ACHN (cell line): Measurements from ENCODE around the gene SRPK2.
"Not testable (repeated sequence)": the region's sequence is repeated elsewhere in the genome, so short reads cannot be mapped to it uniquely, and the experiment has no call there.

Experiments used
- DNase-seq: peaks from one replicate; pipeline ENCODE4 v3.0.0-alpha.2; 2015
- in situ Hi-C: cut with HindIII; loops from 2 replicates; pipeline ENCODE4 v1.10.0; 2017; ENCODE audit warnings: low sequenced_read_pairs, low pct_ligation_motif_present, low pct_unique_long_range_greater_than_20kb

Gene SRPK2

DNA sequence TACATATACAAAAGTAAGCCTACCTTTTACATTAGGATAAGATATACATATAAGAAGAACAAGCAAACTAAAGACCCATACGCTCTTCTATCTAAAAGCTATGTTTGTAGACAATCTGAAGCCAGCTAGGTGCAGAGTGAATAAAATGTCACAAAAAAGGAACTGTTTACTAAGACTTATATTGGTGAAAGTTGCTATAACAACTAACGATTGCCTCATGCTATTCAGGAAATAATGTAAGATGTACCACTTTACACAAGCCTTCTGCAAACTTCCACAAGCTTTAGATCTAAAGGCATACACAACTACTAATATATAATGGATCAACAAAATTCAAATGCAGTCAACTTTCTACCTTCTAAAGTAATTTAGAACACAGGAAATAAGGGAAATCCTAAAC lies 175.1 kb downstream of the SRPK2 start:
- in situ Hi-C loops, result no loop called here
- DNase-seq, result no peak

- in situ Hi-C loops, result no loop called here
- no peak for DNase-seq
Measured at GRCh38 chr7:105212212-105212611, 176.5 kb downstream of the SRPK2 start.

DNA sequence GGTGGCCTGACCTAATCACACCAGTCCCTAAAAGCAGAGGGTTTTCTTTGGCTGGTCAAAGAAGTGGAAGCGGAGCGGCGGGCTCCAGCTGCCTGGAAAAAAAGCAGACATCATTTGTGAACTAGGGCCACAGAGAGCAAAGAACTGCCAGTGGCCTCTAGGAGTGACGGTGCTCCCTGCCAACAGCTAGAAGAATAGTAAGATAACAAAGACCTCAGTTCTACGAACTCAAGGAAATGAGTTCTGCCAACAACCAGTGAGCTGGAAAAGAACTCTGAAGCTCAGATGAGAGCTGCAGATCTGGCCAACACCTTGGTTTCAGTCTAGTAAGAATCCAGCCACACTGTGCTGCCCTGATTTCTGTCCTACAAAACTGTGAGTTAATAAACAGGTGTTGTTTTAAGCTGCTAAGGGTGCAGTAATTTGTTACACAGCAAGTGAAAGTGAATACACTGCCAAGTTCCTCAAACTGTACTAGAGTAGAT lies 178.0 kb downstream of the SRPK2 start:
- no peak for DNase-seq
- in situ Hi-C loops, result no loop called here

- in situ Hi-C loops, result no loop called here
- no peak for DNase-seq
Measured at GRCh38 chr7:105209870-105210269, 178.9 kb downstream of the SRPK2 start.

DNA sequence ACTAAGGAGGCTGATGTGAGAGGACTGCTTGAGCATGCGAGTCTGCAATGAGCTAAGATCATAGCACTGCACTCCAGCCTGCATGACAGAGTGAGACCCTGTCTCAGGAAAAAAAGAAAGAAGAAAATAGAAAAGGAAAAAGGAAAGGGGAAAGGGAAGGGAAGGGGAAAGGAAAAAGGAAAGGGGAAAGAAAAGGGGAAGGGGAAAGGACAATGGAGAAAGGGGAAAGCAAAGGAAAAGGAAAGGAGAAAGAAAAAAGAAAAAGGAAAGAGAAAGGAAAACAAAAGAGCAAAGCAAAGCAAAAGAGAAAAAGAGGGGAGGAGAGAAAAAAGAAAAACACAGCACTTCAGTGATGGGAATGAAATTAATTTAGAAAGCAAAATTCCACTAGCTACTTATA lies 179.3 kb downstream of the SRPK2 start:
- no peak for DNase-seq
- in situ Hi-C loops, result no loop called here

GRCh38 chr7:105206985-105207384 lies 181.7 kb downstream of the SRPK2 start:
- in situ Hi-C loops, result no loop called here

DNA sequence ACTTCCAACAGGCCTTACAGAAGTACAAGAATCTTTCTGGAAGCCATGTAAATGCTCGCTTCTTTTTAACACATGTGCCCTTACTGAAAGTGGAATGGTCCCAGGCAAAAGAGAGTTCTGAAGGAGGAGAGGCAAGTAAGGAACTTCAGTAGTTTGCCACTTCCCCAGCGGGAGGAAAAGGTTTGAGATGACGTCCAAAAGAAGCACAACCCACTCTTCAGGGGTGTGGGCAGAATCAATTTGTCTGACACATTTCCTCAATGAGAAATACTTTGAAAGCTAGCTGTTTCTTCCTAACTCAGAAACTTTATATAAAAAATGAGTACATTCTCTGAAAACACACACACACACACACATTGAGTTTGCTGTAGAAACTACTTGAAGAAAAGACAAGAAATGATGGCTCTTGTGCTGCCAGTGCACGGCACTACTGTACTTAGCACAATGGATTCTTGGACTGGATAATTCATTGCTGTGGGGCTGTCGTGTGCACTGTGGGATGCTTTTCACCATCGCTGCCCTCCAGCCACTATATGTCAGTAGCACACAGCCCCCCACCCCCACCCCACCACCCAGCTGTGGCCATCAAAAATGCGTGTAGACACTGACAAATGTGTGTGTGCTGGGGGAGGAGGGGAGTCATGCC lies 183.0 kb downstream of the SRPK2 start:
- no peak for DNase-seq
- in situ Hi-C loops, result no loop called here

More at GRCh38 chr7:105206985-105207384, 181.7 kb downstream of the SRPK2 start:
- DNase-seq, result no peak

DNA sequence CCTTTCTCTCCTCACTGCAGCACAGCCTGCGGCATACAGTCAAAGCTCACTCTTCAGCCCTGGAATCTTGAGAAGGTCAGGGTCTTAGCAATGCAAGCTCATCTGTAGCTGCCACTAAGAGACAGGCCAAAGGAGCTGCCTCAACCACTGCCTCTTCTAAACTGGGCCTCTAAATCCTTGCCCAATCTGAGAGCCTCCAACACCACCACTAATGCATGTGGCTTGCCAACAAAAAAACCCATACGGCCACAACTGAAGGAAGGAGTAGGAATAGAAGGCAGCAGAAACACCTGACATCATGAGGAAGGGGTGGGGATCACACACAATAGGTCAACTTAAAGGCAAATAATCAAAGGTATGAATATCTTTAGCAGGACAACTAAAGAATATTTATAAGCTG lies 183.8 kb downstream of the SRPK2 start:
- DNase-seq, result no peak
- in situ Hi-C loops, result no loop called here

DNA sequence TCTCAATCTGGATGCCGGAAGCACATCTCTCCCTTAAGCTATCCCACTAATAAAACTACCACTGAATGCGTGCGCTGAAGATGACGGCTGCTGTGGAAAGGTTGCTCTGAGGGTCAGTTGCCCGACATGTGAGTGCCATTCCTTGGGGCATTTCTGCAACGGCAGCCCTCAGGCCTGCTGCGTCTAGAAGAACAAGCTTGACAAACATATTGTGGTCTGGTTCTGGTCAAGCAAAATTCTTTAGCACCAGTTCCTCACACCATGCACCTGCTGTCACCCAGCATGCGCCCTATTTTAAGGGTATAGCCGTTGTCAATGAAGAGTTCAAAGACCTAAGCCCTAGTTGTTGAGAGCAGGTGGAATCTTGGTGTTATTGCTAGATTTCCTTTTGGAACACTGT lies 184.2 kb downstream of the SRPK2 start:
- in situ Hi-C loops, result no loop called here

GRCh38 chr7:105202616-105203015 lies 186.1 kb downstream of the SRPK2 start:
- DNase-seq, result no peak
- in situ Hi-C loops, result no loop called here

More for the DNA sequence above, 184.2 kb downstream of the SRPK2 start:
- DNase-seq, result no peak

- in situ Hi-C loops, result no loop called here
- no peak for DNase-seq
Measured at GRCh38 chr7:105199386-105199785, 189.3 kb downstream of the SRPK2 start.

DNA sequence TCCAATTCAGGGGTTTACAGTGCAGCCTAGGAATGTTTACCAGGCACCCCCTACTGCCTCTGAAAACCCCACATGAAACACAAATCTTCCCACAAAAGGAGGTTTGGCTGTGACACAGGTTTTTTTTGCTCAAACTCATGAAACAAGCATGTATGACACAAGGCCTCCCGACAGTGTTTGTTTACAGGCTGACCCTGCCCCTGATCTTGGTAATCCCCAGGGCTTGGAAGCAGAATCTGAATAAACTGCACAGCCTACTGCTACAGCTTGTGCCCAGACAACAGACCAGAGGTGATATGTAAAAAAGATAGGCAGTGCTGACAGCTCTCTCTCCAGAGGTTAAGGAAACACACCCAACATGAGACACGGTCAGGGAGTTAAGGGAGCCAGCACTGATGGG lies 190.5 kb downstream of the SRPK2 start:
- DNase-seq, result no peak
- in situ Hi-C loops, result no loop called here

- in situ Hi-C loops, result no loop called here
- DNase-seq, result no peak
Measured at GRCh38 chr7:105196473-105196872, 192.2 kb downstream of the SRPK2 start.

- DNase-seq, result no peak
- in situ Hi-C loops, result no loop called here
Measured at GRCh38 chr7:105195891-105196290, 192.8 kb downstream of the SRPK2 start.

DNA sequence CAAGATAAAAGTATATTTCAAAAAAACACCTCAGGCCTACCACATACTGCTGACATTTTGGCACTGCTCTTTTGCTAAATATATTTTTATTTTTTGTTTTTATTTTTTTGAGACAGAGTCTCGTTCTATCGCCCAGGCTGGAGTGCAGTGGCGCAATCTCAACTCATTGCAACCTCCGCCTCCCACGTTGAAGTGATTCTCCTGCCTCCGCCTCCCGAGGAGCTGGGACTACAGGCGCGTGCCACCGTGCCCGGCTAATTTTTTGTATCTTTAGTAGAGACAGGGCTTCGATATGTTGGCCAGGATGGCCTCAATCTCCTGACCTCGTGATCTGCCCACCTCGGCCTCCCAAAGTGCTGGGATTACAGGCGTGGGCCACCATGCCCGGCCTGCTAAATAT lies 193.8 kb downstream of the SRPK2 start:
- DNase-seq, in situ Hi-C loops: not testable (repeated sequence)

GRCh38 chr7:105191331-105191730 lies 197.4 kb downstream of the SRPK2 start:
- in situ Hi-C loops, result no loop called here
- DNase-seq, result no peak

DNA sequence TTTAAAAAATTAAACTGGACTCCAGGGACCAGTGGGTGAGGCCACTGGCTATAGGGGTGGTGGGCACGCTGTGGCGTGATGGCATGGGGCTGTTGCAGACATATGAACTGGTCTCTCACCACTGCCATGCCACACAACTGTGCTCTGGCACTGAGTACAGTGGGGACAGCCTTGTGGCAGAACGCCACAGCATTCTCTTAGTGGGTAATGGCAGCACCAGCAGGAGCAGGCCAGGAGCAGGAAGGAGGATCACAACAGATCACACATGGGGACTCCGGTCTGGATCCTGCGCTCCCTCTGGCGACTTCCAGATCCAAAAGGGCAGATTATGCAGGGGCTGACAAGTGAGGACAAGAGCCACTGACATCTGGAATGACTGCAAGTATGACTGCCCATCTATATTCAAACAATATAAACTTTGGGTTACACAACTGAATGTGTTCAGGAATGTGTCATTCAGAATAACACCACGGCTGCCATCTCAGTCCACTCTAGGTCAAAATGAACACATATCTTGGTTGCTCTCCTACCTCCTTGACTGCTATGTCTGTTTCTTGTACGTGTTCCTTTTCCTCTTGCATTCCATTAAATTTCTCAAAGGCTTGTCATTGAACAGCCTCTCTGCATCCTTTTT lies 198.7 kb downstream of the SRPK2 start:
- DNase-seq, result no peak
- in situ Hi-C loops, result no loop called here

DNA sequence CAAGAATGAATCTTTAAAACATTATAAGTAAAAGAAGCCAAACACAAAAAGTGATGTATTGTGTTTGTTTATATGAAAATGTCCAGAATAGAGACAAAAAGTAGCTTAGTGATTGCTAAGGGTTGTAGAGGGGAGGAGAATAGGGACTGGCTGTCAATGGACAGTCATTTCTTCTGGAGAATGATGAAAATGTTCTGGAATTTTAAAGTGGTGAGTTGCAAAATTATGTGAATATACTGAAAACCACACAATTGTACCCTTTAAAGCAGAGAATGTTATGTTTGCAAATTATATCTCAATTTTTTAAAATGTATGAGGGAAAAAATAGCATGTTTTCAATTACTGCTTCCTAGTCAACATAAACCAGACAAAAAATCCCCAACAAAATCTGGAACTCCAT lies 200.5 kb downstream of the SRPK2 start:
- in situ Hi-C loops, result no loop called here
- no peak for DNase-seq

- in situ Hi-C loops, result no loop called here
- no peak for DNase-seq
Measured at GRCh38 chr7:105187302-105188169, 201.2 kb downstream of the SRPK2 start.
